GM19324 (cell line): Measurements from ENCODE around the gene RANGAP1.
A peak's percentile ranks its signal among the peaks of the same experiment; 100 is the strongest.

Experiments used
- ATAC-seq: cut with Tn5 transposase; IDR thresholded peaks from one replicate; pipeline ENCODE4 v1.9.1; 2021; ENCODE audit warnings: mild to moderate bottlenecking, moderate library complexity; ENCODE audit not compliant: unreplicated experiment, low FRiP score

Gene RANGAP1

GRCh38 chr22:41238570-41239442 lies 47.2 kb downstream of the RANGAP1 start:
- ATAC-seq: no peak

- peak; percentile 49 for ATAC-seq
Observed at GRCh38 chr22:41237707-41238569, 48.0 kb downstream of the RANGAP1 start.

- no peak for ATAC-seq
Observed at GRCh38 chr22:41237036-41237706, 48.8 kb downstream of the RANGAP1 start.

- no peak for ATAC-seq
Observed at GRCh38 chr22:41234815-41235695, 50.9 kb downstream of the RANGAP1 start.

DNA sequence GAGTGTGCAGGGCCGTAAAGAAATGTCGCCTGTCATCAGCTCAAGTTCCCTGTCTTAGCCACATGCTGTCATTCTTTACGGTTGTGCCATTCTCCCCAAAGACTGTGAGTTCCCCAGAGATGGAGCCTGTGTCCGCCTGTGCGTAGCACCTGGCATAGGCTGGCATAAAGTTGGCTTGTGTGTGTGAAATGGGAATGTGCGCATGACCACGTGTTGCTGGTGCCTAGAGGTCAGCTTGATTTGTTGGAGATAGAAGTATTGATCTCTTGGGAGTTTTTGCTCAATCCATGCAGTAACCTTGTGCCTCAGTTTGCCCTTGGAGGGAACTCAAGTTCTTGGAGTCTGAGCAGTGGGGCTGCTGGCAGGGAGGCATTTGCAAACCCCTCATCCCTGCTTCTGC lies 54.6 kb downstream of the RANGAP1 start:
- ATAC-seq: no peak

GRCh38 chr22:41230401-41230785 lies 55.6 kb downstream of the RANGAP1 start:
- ATAC-seq: no peak

DNA sequence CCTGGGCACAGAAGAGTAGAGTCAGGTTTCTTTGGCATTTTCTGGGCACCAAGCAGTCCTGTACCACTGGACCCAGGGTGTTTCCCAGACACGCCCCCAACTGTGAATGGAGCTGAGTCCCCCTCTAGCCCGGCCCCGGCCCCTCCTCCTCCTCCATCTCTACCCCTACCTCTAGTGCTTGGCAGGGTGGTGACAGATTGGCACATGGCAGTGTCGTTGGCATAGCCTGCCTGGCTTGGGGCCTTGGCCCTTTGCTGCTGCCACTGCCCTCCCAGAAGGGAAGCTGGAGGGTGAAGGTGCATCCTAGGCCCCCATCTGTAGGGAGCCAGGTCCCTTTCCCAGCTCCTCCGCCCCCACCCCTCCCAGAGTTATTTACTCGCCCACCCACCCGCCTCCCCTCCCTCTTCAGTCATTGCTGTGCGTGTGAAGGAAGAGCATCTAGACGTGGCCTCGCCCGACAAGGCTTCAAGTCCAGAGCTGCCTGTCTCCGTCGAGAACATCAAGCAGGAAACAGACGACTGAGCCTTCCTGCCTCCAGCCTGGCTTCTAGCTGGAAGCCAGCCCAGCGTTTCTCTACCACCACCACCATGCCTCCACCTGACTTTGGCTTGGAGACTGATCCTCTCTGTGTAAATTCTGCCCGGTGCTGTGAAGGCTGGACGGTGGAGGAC lies 56.1 kb downstream of the RANGAP1 start:
- ATAC-seq: no peak

GRCh38 chr22:41229215-41229614 lies 56.8 kb downstream of the RANGAP1 start:
- ATAC-seq: no peak

- no peak for ATAC-seq
Observed at GRCh38 chr22:41226723-41227655, 59.0 kb downstream of the RANGAP1 start.

GRCh38 chr22:41223535-41223934 lies 62.5 kb downstream of the RANGAP1 start:
- ATAC-seq: no peak

DNA sequence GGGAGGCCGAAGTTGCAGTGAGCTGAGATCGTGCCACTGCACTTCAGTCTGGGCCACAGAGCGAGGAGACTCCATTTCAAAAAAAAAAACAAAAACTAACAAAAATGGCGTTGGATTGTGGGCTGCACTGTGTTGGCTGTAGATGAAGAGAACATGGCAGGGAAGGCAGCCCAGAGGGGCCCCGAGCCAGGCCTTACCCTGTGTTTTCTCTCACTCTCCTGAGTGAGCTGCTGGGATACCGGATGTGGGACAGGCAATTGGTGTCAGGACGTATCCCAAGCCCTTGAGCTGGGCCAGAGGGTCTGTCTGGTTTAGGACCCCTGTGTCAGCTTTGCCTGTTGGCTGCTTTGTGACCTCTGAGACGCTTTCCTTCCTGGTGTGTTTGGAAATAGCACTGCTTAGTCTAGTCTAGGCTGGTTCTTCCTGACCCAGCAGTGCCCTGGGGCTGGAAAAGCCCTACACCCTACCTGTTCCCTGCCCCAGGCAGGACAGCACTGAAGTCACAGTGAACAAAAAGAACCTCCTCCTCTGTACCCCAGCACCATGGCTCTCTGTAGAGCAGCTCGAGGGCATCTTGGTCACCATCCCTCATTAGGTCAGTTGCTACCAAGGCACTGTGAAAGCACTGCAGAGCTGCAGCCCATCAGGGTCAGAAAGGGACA lies 63.0 kb downstream of the RANGAP1 start:
- no peak for ATAC-seq

DNA sequence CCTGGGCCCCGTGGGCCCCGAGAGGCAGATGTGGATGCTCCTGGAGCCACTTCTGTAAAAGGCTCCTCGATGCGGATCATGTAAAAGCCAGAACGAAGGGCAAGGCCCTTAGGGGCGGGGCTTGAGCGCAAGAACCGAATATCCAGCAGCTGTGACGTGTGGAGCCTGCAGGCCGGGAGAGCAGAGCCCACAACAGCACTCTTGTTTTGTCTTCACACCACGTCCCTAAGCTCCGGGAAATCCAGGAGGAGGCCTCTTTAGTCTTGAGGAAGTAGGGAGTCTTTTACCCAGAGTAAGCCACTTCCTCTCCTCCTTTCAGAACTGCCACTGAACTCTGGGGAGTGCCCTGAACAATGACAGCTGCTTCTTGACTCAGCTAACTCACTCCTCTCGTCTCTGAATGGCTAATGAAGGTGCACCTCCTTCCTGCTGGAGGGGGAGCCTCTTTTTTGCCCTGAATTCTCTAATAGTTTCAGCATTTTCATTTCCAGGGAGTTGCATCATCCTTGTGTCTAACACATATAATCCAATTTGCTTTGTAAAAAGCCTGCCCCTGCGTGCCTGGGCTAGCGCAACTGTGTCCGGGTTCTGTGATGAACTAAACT lies 68.3 kb downstream of the RANGAP1 start:
- ATAC-seq: no peak

DNA sequence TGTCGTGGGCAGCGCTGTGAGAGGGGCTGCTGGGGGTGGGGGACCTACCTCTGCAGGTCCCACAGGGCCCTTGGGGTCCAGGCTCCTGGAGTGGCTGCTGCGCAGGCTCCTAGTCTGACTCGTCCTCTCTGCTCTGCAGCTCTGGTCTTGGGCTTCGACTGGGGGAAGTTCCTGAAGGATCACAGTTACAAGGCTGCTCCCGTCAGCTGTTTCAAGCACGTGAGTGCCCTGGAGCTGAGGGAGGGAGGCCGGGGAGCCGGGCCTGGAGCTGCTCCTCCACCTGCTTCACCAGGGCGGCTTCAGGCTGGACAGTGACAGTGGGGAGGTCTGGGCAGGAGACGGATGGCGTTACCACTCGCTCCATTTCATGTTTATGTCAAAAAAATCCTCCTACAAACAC lies 69.0 kb downstream of the RANGAP1 start:
- no peak for ATAC-seq

DNA sequence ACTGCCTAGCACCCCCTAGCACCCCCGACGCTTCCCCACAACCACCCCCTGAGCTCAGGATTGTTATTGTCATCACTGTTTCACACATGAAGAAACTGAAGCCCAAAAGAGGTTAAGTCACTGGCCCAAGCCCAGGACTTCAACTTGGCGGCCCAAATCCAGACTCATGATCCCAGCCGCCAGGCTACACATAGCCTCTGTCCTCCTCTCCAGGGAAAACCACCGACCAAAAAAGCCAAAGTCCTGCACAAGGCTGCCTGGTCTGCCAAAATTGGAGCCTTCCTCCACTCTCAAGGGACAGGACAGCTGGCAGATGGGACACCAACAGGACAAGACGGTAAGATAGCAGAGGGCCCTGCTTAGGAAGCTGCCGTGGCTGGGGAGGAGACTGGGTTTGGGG lies 70.1 kb downstream of the RANGAP1 start:
- ATAC-seq: no peak

DNA sequence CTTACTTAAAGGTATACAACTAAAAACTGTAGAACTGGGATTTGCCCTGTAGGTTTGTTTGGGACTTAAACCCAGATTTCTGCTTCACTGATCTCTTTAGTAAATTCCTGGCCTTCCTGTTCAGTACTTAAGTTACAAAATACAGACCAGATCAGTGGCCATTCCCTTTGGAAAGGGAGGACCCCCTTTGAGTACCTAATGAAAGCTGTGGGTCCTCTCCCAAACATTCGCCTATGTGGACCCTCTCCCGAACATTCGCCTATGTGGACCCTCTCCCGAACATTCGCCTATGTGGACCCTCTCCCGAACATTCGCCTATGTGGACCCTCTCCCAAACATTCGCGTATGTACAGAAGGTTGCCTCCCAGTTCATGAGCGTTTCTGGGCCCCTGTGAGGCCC lies 70.6 kb downstream of the RANGAP1 start:
- ATAC-seq: no peak

GRCh38 chr22:41206719-41207118 lies 79.3 kb downstream of the RANGAP1 start:
- no peak for ATAC-seq
